Activated CD8-positive, alpha-beta T cell treated with anti-CD3 and anti-CD28 coated beads for 36 hours (primary cell): ENCODE measurements around the gene ASMTL. TPM values are rescaled to one million over a fixed set of nuclear protein-coding genes. Genes with fewer than 3 reads are reported as not detected.

ENCODE experiments used
- ATAC-seq: fragments of 200-7000 bp; cut with Tn5 transposase; one replicate; pipeline ENCODE4 v1.10.0; 2021; ENCODE audit warnings: mild to moderate bottlenecking, moderate library complexity
- CTCF ChIA-PET: fragments of 350-600 bp; sonication (Branson Sonifier 250); formaldehyde crosslinking; loops from one replicate; lab custom pipeline; 2021; ENCODE audit warnings: antibody characterized with exemption; lab: Charles Lee
- POLR2A ChIA-PET: fragments of 350-600 bp; sonication (Branson Sonifier 250); formaldehyde crosslinking; loops from one replicate; lab custom pipeline; 2021; ENCODE audit warnings: antibody characterized with exemption; lab: Charles Lee
- DNase-seq: peaks from one replicate; pipeline ENCODE4 v3.0.0-alpha.2; 2020
- H3K27ac Mint-ChIP-seq: one replicate; pipeline ENCODE4 v1.8.0; 2021; ENCODE audit warnings: mild to moderate bottlenecking, mixed read lengths
- H3K27me3 Mint-ChIP-seq: one replicate; pipeline ENCODE4 v1.8.0; 2021; ENCODE audit warnings: mixed read lengths
- H3K36me3 Mint-ChIP-seq: one replicate; pipeline ENCODE4 v1.8.0; 2021; ENCODE audit warnings: low read depth, mixed read lengths
- H3K4me1 Mint-ChIP-seq: one replicate; pipeline ENCODE4 v1.8.0; 2021; ENCODE audit warnings: low read depth, mixed read lengths
- H3K4me3 Mint-ChIP-seq: one replicate; pipeline ENCODE4 v1.8.0; 2021; ENCODE audit warnings: mild to moderate bottlenecking, moderate library complexity, mixed read lengths
- H3K9me3 Mint-ChIP-seq: one replicate; pipeline ENCODE4 v1.8.0; 2021; ENCODE audit warnings: mixed read lengths
- CTCF ChIP-seq: fragments of 200-600 bp; IDR thresholded peaks from one replicate; pipeline ENCODE4 v1.8.0; 2022; ENCODE audit warnings: antibody characterized with exemption, mild to moderate bottlenecking
- intact Hi-C: fragments of 100-400 bp; cut with micrococcal nuclease; formaldehyde crosslinking; loops from one replicate; pipeline ENCODE4 v1.10.0; 2022
- total RNA-seq, 2 experiments: library from RNA; stranded (reverse); gene quantifications; one replicate each; pipeline ENCODE4 v1.2.3, GENCODE V29; 2021

Gene ASMTL
- total RNA-seq, 2 experiments from 2014 or later = 55.8 to 57.2 TPM

- no peak for ATAC-seq
- peaks cover 47% of the 10 kb centered on the region for H3K36me3 Mint-ChIP-seq
- intact Hi-C loops = no loop called here
- peak overlapping the region; percentile 10 for H3K27ac Mint-ChIP-seq
- peaks cover 28% of the 10 kb centered on the region for H3K4me1 Mint-ChIP-seq
- no peak for TF ChIP-seq CTCF
- H3K4me3 Mint-ChIP-seq = no peak overlapping the region
- POLR2A ChIA-PET = no interaction called here
- CTCF ChIA-PET = no interaction called here
- no peak for DNase-seq
- H3K9me3 Mint-ChIP-seq = peaks cover 13% of the 10 kb centered on the region
- no peaks in the 10 kb centered on the region for H3K27me3 Mint-ChIP-seq
Observed at GRCh38 chrX:1488745-1489144, 36.0 kb upstream of the ASMTL start.

GRCh38 chrX:1488141-1488540 lies 35.4 kb upstream of the ASMTL start:
- no peak for TF ChIP-seq CTCF
- peaks cover 27% of the 10 kb centered on the region for H3K4me1 Mint-ChIP-seq
- no peak overlapping the region for H3K4me3 Mint-ChIP-seq
- peaks cover 13% of the 10 kb centered on the region for H3K9me3 Mint-ChIP-seq
- peaks cover 48% of the 10 kb centered on the region for H3K36me3 Mint-ChIP-seq
- POLR2A ChIA-PET = no interaction called here
- DNase-seq = no peak
- CTCF ChIA-PET = no interaction called here
- H3K27ac Mint-ChIP-seq = peak overlapping the region; percentile 10
- ATAC-seq = no peak
- no peaks in the 10 kb centered on the region for H3K27me3 Mint-ChIP-seq
- intact Hi-C loops = no loop called here

GRCh38 chrX:1487401-1487800 lies 34.7 kb upstream of the ASMTL start:
- no peak for TF ChIP-seq CTCF
- CTCF ChIA-PET = no interaction called here
- DNase-seq = no peak
- intact Hi-C loops = no loop called here
- Mint-ChIP-seq H3K27me3 (no peaks in the 10 kb centered on the region), H3K27ac (peak overlapping the region; percentile 39), H3K9me3 (peaks cover 14% of the 10 kb centered on the region), H3K4me3 (no peak overlapping the region), H3K4me1 (peaks cover 25% of the 10 kb centered on the region), H3K36me3 (peaks cover 48% of the 10 kb centered on the region)
- POLR2A ChIA-PET = no interaction called here
- ATAC-seq = no peak

GRCh38 chrX:1486749-1487361 lies 34.1 kb upstream of the ASMTL start:
- H3K9me3 Mint-ChIP-seq = peaks cover 11% of the 10 kb centered on the region
- DNase-seq (no peak), ATAC-seq (no peak)
- no peak overlapping the region for H3K4me3 Mint-ChIP-seq
- H3K27me3 Mint-ChIP-seq = no peaks in the 10 kb centered on the region
- ChIA-PET POLR2A (no interaction called here), CTCF (no interaction called here)
- TF ChIP-seq CTCF = no peak
- H3K4me1 Mint-ChIP-seq = peaks cover 25% of the 10 kb centered on the region
- peak overlapping the region; percentile 39 for H3K27ac Mint-ChIP-seq
- peaks cover 43% of the 10 kb centered on the region for H3K36me3 Mint-ChIP-seq
- intact Hi-C loops = no loop called here

- ATAC-seq (no peak), DNase-seq (no peak)
- POLR2A ChIA-PET = no interaction called here
- TF ChIP-seq CTCF = no peak
- Mint-ChIP-seq H3K4me3 (no peak overlapping the region), H3K27ac (no peak overlapping the region), H3K4me1 (peaks cover 29% of the 10 kb centered on the region), H3K9me3 (peaks cover 5% of the 10 kb centered on the region), H3K36me3 (peaks cover 38% of the 10 kb centered on the region), H3K27me3 (no peaks in the 10 kb centered on the region)
- intact Hi-C loops = no loop called here
- CTCF ChIA-PET = no interaction called here
Observed at GRCh38 chrX:1486177-1486576, 33.5 kb upstream of the ASMTL start.
